HG02610 (cell line): Measurements from ENCODE around the gene TTYH1.
"Not testable (repeated sequence)": the region's sequence is repeated elsewhere in the genome, so short reads cannot be mapped to it uniquely, and the experiment has no call there.

ENCODE experiments used
- ATAC-seq: cut with Tn5 transposase; IDR thresholded peaks from one replicate; pipeline ENCODE4 v1.9.1; 2021; ENCODE audit warnings: mild to moderate bottlenecking, moderate library complexity; ENCODE audit not compliant: unreplicated experiment

The TTYH1 gene

DNA sequence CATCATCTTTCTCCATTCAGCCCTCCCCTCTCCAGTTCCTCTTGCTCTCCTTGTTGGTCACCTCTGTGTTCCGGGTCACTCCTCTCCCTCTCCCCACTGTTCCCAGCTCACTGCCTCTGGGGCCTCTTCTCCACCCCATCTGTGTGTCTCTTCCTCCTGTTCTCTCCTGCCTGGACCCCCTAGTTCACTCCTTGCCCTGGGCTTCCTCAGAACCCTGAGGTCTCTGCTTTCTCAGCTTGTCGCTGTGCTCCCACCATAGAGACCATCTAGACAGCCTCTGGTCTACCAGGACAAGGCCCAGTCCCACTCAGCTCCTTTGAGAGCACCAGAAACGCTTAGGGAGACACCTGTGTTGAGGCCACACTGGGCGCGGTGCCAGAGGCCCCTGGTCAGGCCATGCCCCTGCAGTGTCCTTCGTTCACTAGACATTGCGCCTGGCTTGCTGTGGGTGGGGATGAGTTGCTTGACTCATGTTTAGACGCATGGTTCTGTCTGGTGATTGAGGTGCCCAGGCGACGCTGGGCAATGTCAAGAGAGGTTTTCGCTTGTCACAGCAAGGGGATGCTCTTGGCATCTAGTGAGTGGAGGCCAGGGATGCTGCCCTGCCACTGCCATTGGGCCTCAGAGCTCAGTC, 43.5 kb downstream of the TTYH1 start:
- ATAC-seq = no peak

GRCh38 chr19:54459282-54460229, 44.3 kb downstream of the TTYH1 start:
- no peak for ATAC-seq

DNA sequence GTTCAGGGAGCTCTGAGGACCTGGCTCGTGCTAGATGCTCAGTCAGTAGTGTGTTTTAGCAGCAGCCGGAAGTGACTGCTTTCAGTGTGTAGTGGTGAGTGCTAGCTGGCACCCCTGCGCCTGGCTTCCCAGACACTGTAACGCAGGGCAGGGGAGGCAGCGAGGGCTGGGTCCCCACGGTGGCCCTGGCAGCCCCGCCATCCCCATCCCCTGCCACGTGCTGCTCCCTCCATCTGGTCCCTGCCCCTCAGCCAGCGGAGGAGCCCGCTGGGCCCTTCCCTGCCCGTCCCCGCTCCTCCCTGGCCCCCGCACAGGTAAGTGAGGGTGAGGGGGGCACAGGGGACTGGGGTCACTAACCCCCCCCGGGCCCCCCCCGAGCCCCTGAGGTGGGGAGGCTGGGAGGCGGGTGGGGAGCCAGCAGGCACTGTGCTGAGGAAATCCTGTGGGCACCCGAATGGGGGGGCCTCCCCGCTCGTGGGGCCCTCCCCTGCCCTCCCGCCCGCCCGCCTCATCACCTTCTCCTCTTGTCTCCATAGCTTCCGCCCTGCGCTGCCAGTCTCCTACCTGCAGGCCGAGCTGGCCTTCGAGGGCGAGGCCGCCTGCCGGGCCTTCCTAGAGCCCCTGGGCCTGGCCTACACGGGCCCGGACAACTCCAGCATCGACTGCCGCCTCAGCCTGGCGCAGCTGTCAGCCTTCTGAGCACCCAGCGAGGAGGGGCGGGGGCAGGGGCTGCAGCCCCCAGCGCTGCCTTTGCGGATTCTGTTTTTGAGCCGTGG, 45.2 kb downstream of the TTYH1 start:
- ATAC-seq = no peak

GRCh38 chr19:54461210-54461609, 45.9 kb downstream of the TTYH1 start:
- ATAC-seq = no peak

DNA sequence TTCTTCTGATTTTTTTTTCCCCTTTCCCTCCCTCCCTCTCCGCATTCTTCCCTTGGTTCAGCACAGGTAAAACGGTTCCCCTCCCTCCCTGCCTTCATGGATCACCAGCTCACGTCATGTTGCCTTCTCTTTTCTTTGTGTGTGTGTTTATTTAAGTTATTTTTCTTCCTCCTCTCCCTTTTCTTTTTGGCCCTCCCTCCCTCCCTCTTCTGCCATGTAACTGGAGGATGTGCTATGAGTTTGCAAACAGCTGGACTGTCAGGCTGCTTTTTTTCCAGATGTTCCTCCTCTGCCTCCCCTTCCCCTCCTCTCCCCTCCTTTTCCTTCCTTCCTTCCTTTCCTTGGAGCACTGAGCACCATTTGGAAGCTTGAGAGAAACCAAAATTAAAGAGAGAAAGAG, 46.3 kb downstream of the TTYH1 start:
- ATAC-seq = no peak

DNA sequence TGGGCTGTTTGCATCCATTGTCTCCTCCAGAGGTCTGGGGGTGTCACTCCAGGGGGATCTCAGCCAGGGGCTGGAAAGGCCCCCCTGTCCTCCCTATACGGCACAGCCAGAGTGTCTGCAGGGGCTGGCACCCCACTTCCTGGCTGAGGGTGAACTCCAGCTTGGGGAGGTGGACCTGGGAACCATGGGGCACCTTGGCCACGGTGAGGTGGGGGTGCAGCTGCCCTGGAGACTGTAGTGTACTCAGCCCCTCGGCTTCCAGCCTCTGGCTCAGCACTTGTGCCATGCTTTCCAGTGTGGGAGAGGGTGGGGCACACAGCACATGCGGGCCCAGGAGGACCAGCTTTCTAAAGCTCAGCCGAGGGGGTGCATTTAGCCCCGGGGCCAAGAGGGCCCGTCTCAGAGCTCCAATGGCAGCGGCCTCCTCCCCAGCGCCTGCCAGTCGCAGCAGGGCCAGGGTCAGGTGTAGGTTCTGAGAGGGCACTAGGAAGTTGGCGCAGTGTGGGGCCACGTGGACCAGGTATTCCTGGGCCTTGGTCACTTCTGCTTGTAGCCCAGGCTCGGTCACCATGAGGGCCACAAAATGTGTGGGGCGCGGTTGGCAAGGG, 46.9 kb downstream of the TTYH1 start:
- ATAC-seq = no peak

GRCh38 chr19:54462655-54463530, 47.6 kb downstream of the TTYH1 start:
- ATAC-seq = peak; percentile 12

DNA sequence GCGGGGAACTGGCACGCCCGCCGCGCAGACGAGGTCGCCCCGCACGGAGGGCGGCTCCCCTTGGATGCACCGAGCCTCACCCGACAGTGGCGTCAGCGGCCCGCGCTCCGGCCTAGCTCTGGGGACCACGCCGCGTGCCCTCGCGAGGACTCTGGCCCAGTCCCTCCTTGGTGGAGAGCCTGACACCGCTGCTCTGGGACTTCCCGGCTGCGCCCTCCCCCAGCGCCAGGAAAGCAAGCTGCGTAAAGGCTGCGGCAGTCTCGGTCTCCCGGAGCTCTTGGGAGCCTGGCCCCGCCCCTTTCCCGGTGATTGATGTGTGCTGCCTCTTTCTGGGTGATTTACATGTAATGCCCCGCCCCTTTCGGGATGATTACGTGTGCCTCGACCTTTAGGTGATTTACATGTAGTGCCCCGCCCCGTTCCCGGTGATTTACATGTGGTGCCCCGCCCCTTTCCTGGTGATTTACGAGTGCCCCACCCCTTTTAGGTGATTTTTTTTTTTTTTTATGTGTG, 48.3 kb downstream of the TTYH1 start, which contains the start of gene LENG9:
TSS of gene LENG9 (minus strand) at position 248 of the 513 bp plus-strand sequence. CDS start 252 bp downstream, outside the sequence.
- peak; percentile 55 for ATAC-seq

DNA sequence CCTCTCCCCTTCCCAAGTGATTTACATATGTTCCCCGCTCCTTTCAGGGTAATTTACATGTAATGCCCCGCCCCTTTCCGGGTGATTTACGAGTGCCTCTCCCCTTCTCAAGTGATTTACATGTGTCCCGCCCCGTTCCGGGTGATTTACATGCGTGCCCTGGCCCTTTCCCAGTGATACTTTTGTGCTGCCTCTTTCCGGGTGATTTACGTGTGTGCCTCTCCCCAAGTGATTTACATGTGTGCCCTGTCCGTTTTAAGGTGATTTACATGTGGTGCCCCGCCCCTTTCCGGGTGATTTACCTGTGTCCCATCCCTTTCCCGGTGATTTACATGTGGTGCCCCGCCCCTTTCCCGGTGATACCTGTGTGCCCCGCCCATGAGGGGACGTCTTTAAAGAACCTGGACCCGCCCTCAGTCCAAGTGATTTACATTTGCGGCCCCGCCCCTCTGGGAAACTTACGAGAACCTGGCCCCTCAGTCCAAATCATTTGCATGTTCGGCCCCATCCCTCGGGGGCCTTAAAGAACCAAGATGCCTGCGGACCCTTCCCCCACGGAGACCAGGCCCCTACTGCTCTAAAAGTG, 48.9 kb downstream of the TTYH1 start:
- peak; percentile 31 for ATAC-seq

DNA sequence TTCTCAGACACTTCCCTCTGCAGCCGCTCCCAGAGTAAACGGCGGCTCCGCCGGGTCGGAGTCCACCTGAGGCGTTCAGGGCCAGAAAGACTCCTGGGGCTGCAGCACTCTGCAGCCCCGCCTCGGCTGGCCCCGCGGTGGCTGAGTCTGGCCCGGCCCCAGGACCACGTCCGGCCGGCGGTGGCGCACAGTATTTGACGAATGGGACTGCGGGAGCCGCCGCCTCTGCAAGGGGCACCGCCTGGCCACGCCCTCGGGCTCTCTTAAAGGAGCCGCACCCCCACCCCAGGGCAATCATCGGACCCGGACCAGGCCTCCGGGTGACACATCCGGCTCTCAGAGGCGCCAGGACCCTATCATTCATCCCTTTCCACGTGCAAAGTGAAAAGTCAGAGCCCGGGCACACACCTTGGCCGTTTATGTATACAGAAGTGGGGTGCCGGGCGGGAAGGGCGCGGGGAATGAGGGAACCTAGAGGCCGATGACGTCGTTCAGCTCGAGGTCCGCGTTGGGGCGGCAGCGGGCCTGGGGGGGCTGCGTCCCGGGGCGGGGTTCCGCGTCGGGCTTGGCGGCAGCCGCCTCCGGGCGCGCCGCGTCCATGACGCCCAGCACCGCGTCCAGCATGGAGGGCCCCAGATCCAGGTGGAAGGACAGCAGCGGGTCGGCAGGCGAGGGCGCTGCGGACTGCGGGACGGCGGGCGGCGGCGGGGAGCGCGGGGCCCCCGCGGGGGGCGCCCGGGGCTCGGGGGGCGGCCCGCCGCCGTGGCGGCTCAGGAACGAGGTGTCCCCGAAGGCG, 49.6 kb downstream of the TTYH1 start:
- ATAC-seq = peak; percentile 38

DNA sequence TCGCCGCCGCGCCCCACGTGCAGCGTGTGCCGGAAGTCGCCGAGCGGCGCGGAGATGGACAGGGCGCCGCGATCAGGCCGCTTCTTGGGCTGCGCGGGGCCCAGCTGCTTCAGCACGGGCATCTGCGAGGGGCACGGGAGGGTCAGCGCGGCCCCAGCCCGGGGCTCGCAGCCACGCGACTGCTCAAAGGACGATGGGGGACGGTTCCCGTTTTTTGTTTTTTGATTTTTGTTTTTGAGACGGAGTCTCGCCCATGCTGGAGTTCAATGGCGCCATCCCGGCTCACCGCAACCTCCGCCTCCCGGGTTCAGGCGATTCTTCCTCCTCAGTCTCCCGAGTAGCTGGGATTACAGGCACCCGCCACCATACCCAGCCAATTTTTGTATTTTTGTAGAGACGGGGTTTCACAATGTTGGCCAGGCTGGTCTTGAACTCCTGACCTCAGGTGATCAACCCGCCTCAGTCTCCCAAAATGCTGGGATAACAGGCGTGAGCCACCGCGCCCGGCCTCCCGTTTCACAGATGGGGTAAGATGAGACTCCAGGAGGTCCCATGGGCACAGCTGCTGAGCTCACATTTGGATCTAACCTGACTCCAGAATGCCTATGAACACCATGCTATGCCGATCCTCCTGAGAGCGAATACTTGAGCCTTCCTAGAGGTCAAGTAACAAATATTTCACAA, 50.3 kb downstream of the TTYH1 start:
- no peak for ATAC-seq

DNA sequence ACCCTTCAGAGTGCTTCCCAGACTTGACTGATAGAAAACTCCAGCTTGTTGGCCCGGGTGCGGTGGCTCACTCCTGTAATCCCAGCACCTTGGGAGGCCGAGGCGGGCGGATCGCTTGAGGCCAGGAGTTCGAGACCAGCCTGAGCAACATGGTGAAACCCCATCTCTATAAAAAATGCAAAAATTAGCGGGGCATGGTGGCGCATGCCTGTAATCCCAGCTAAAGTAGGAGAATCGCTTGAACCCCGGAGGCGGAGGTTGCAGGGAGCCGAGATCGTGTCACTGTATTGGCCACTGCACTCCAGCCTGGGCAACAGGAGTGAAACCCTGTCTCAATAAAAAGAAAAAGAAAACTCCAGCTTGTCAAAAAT, 50.8 kb downstream of the TTYH1 start:
- ATAC-seq = not testable (repeated sequence)

- no peak for ATAC-seq
Observed at GRCh38 chr19:54469496-54469934, 54.3 kb downstream of the TTYH1 start.

- ATAC-seq = no peak
Observed at GRCh38 chr19:54470276-54470887, 55.1 kb downstream of the TTYH1 start.

DNA sequence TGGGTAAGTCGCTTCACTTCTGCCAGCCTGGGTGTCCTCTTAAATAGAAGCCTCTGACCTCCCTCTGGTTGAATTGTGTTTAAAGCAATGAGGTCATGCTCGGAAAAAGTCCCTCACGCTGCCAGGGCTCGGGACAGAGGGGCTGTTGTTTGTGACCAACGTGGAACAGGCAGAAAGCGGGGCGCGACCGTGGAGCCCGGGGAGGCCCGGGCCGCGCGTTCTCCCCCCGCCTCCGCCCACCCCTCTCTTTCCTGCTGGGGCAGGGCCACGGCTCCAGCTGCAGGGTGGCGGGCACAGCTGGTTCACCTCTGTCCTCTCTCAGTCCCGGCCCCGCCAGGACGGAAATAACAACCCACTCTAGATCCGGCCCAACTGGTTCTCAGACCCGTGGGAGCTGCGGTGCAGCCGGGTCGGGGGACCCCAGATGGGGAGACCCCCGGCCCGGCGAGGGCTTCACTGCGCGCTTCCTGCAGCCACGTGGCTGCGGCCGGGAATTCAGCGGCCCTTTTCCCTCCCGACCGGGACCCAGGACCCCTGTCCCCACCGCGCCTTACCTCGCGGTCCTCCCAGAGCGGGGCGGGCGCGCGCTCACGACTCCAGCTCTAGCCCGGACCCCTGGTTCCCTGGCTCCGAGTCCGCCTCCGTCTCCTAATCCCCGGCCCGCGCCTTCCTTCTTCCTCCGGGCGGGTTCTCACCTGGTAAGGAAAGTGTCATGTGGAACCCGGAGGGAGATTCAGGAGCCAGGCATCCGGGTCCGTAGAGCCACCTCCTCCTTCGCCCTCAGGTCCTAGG, 55.9 kb downstream of the TTYH1 start:
- ATAC-seq = no peak

DNA sequence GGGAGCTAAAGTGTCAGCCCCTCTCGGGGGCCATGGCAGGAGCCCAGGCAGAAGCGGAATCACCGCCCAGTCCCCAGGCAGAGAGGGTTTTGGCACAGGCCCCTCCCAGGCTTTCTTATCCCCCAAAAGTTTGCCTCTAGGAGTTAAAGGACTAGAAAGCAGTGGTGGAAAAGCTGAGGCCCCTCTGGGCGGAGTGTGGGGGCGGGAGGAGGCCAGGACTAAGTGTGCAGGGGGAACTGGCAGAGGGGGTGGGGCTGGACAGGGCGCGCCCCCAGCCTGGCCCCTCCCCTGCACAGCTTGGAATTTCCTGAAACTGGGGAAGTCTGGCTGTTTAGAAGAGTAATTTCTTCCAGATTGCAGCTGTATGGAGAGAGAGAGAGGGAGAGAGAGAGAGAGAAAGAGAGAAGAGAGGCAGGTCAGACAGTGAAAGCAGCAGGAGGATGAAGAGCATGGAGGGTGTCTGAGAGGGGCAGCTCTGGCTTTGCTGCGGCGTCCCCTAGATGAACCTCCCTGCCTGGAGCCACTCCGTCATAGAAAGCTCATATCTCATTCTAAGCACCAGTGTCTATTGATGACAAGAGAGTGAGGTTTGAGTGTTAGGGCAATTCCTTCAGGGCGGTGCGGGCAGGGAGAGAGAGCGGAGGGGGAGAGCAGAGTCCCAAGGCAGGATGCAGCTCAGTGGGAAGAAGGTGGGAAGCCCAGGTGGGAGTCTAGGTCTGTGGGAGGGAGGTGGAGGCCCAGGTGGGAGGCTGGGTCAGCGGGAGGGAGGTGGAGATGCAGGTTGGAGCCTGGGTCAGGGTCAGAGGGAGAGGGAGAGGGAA, 58.0 kb downstream of the TTYH1 start, which contains the start of gene CDC42EP5:
TSS of gene CDC42EP5 (minus strand) at position 226 of the 821 bp plus-strand sequence. CDS start 7,749 bp downstream, outside the sequence.
- ATAC-seq = no peak
